GM12878 (cell line): Measurements from ENCODE around the gene OLA1. TPM values are rescaled to one million over a fixed set of nuclear protein-coding genes. Genes with fewer than 3 reads are reported as not detected.

ENCODE experiments used
- ATAC-seq: fragments of 200-7000 bp; cut with Tn5 transposase; 3 replicates; pipeline ENCODE4 v1.9.1; 2020; ENCODE audit warnings: mild to moderate bottlenecking, moderate library complexity
- BruUV-seq: library from RNA; stranded (reverse); fragments of 400-500 nt; replicated peaks from 2 replicates; lab custom pipeline; 2021; lab: Mats Ljungman, UMichigan
- CTCF ChIA-PET: fragments of 300-600 bp; sonication (Branson Sonifier 250); formaldehyde crosslinking; extraction: SDS; loops from one replicate; lab custom pipeline; 2021; ENCODE audit warnings: inconsistent platforms; lab: Yijun Ruan, JAX
- POLR2A ChIA-PET: fragments of 350-600 bp; formaldehyde crosslinking; extraction: SDS; loops from one replicate; lab custom pipeline; 2021; ENCODE audit warnings: inconsistent platforms; lab: Charles Lee
- RAD21 ChIA-PET: fragments of 300-600 bp; sonication (Branson Sonifier 250); formaldehyde crosslinking; loops from one replicate; lab custom pipeline; 2023; ENCODE audit warnings: antibody characterized with exemption; ENCODE audit not compliant: unreplicated experiment; lab: Charles Lee
- SMC1A ChIA-PET: fragments of 300-600 bp; sonication (Branson Sonifier 250); formaldehyde crosslinking; loops from one replicate; lab custom pipeline; 2023; ENCODE audit not compliant: unreplicated experiment, uncharacterized antibody; lab: Charles Lee
- DNase-seq: peaks from one replicate; pipeline ENCODE4 v3.0.0-alpha.2; 2011; ENCODE audit warnings: low read depth, low spot score
- FAIRE-seq: peaks from 3 replicates; lab custom pipeline; 2011; peaks lifted over from hg19 to GRCh38; lab: Jason Lieb, UNC
- H2AFZ ChIP-seq: 2 replicates; pipeline ENCODE4 v1.6.0; 2011; ENCODE audit warnings: low read depth, low read length, control low read depth; ENCODE audit not compliant: control insufficient read depth
- H3K27ac ChIP-seq: 2 replicates; pipeline ENCODE4 v1.5.1; 2011; ENCODE audit warnings: control low read depth; ENCODE audit not compliant: control insufficient read depth, insufficient read depth
- H3K27me3 ChIP-seq, 2 experiments: replicated peaks in 1 of 2; 2 replicates each; pipeline versions ENCODE4 v1.6.0 to v1.6.1; 2011; ENCODE audit warnings: low read length in 1 of 2; ENCODE audit not compliant: control insufficient read depth in 2 of 2, insufficient read depth in 2 of 2
- H3K36me3 ChIP-seq, 2 experiments: 2 replicates each; pipeline ENCODE4 v1.5.1; 2011; ENCODE audit warnings: low read length in 1 of 2; ENCODE audit not compliant: control insufficient read depth in 2 of 2, insufficient read depth in 2 of 2
- H3K4me1 ChIP-seq: 2 replicates; pipeline ENCODE4 v1.6.1; 2011; ENCODE audit warnings: mild to moderate bottlenecking, low read length, moderate library complexity, mixed read lengths; ENCODE audit not compliant: control insufficient read depth, insufficient read depth
- H3K4me2 ChIP-seq: 2 replicates; pipeline ENCODE4 v1.6.0; 2011; ENCODE audit warnings: control low read depth; ENCODE audit not compliant: control insufficient read depth, insufficient read depth
- H3K4me3 ChIP-seq: fragments of 200-600 bp; sonication (generic); 2 replicates; pipeline ENCODE4 v1.5.1; 2016
- H3K79me2 ChIP-seq: 2 replicates; pipeline ENCODE4 v1.6.0; 2011; ENCODE audit warnings: low read length; ENCODE audit not compliant: control insufficient read depth, insufficient read depth
- H3K9ac ChIP-seq: 2 replicates; pipeline ENCODE4 v1.8.0; 2011; ENCODE audit warnings: low read length, control low read depth, mixed read lengths; ENCODE audit not compliant: control insufficient read depth, insufficient read depth
- H3K9me3 ChIP-seq: replicated peaks from 3 replicates; pipeline ENCODE4 v1.5.1; 2011; ENCODE audit warnings: mild to moderate bottlenecking, low read length; ENCODE audit not compliant: control insufficient read depth, insufficient read depth
- H4K20me1 ChIP-seq: 2 replicates; pipeline ENCODE4 v1.6.0; 2011; ENCODE audit not compliant: control insufficient read depth, insufficient read depth
- BHLHE40 ChIP-seq, 2 experiments: fragments of 450-650 bp in 1 of 2; IDR thresholded peaks; 2 replicates each; pipeline ENCODE4 v1.6.1; 2011 to 2017; ENCODE audit warnings: low read depth in 2 of 2, borderline replicate concordance in 1 of 2, improper control_type of control experiment in 1 of 2, low read length in 1 of 2, mild to moderate bottlenecking in 1 of 2
- CREB1 ChIP-seq: IDR thresholded peaks from 2 replicates; pipeline ENCODE4 v1.6.1; 2012; ENCODE audit warnings: low read depth, mild to moderate bottlenecking, inconsistent platforms
- CTCF ChIP-seq, 3 experiments: IDR thresholded peaks in 2 of 3; conservative IDR thresholded peaks in 1 of 3; 2 replicates each; pipeline ENCODE4 v1.5.1; 2011; ENCODE audit warnings: low read depth in 3 of 3, low read length in 3 of 3, mild to moderate bottlenecking in 3 of 3, control low read depth in 2 of 3, moderate library complexity in 2 of 3, inconsistent platforms in 1 of 3, mixed read lengths in 1 of 3; ENCODE audit not compliant: control insufficient read depth in 2 of 3, insufficient read depth in 1 of 3; ENCODE audit errors: extremely low read depth in 1 of 3
- MYB ChIP-seq: fragments of 150-350 bp; IDR thresholded peaks from 2 replicates; pipeline ENCODE4 v1.6.1; 2014; ENCODE audit warnings: mild to moderate bottlenecking, low read depth, low read length, borderline replicate concordance
- NR2C2 ChIP-seq: IDR thresholded peaks from 2 replicates; pipeline ENCODE4 v1.6.1; 2011; ENCODE audit warnings: borderline replicate concordance, low read depth; ENCODE audit not compliant: control insufficient read depth, insufficient read length
- RELA ChIP-seq: fragments of 450-650 bp; IDR thresholded peaks from 2 replicates; pipeline ENCODE4 v1.8.0; 2014; ENCODE audit warnings: borderline replicate concordance; ENCODE audit not compliant: partially characterized antibody
- WRNIP1 ChIP-seq: IDR thresholded peaks from 2 replicates; pipeline ENCODE4 v1.6.1; 2011; ENCODE audit warnings: low read depth, low read length, improper control_type of control experiment, borderline replicate concordance
- YY1 ChIP-seq: IDR thresholded peaks from 2 replicates; pipeline ENCODE4 v1.6.1; 2011; ENCODE audit warnings: low read depth, mild to moderate bottlenecking, low read length
- ZNF24 ChIP-seq: fragments of 450-650 bp; IDR thresholded peaks from 2 replicates; pipeline ENCODE4 v1.6.1; 2017; ENCODE audit warnings: antibody characterized with exemption, mild to moderate bottlenecking
- WGBS: methylation state at CpG from one replicate; pipeline ENCODE4 v1.1.6; 2016; ENCODE audit warnings: low lambda C conversion rate; ENCODE audit not compliant: insufficient replicate concordance, insufficient coverage; ENCODE audit errors: missing lambda C conversion rate; 5-methylcytosine and 5-hydroxymethylcytosine counted together
- in situ Hi-C: fragments of 300-500 bp; cut with MboI; formaldehyde crosslinking; loops from 9 replicates; pipeline ENCODE4 v1.14.3; 2018; ENCODE audit warnings: mixed read lengths
- intact Hi-C: fragments of 100-400 bp; cut with micrococcal nuclease; formaldehyde crosslinking; loops from one replicate; pipeline ENCODE4 v1.14.2; 2022; ENCODE audit not compliant: unreplicated experiment
- polyA plus RNA-seq, 11 experiments: library from polyadenylated mRNA; depleted of rRNA in 4 of 11; unstranded in 6 of 11; stranded (reverse) in 5 of 11; fragments of >200 nt; fragmentation: Nextera tagmentation in 4 of 11; fragmentation: Illumina TruSeq in 1 of 11; extraction: Ambion mirVana in 4 of 11; extraction: Trizol in 1 of 11; gene quantifications; 1 replicate in 1 of 11; 2 replicates in 10 of 11; pipeline versions ENCODE4 v1.2.1 to v1.2.3, GENCODE V29; 2011 to 2016; ENCODE audit warnings: inconsistent platforms in 2 of 11, missing spikeins in 2 of 11, low read depth in 1 of 11
- total RNA-seq, 4 experiments: library from RNA; depleted of rRNA in 3 of 4; stranded (reverse); fragments of >200 nt in 3 of 4; fragmentation: Illumina TruSeq in 1 of 4; extraction: Trizol in 1 of 4; gene quantifications; 2 replicates each; pipeline versions ENCODE4 v1.2.1 to v1.2.3, GENCODE V29; 2013 to 2021
- TF ChIP-seq, protein P1 (sequence below): fragments of 450-650 bp; IDR thresholded peaks from 2 replicates; pipeline ENCODE4 v1.6.1; 2014; ENCODE audit warnings: mild to moderate bottlenecking
- TF ChIP-seq, protein P2 (sequence below): IDR thresholded peaks from 2 replicates; pipeline ENCODE4 v1.6.1; 2011; ENCODE audit warnings: borderline replicate concordance, low read depth, mild to moderate bottlenecking, moderate library complexity, low read length; ENCODE audit not compliant: insufficient read depth, poor library complexity, severe bottlenecking
- TF ChIP-seq, protein P3 (sequence below): fragments of 450-650 bp; IDR thresholded peaks from 2 replicates; pipeline ENCODE4 v1.6.1; 2017; ENCODE audit warnings: antibody characterized with exemption, mild to moderate bottlenecking, moderate library complexity

The OLA1 gene
- total and polyA plus RNA-seq, 10 of the 15 experiments (the other 5 are each of a cell fraction or from before 2014, with no cell fraction given), result 107 to 238 (median 142) TPM

GRCh38 chr2:174026122-174026845 lies 222.0 kb downstream of the OLA1 start:
- H3K36me3 ChIP-seq, result no peaks in the 10 kb centered on the region
- ChIA-PET RAD21 (no interaction called here), SMC1A (no interaction called here), POLR2A (no interaction called here), CTCF (interaction anchor here (0.6 kb wide), 1 partner anchor 52 kb away, joined by 3 read pairs; no protein-coding TSS in a partner anchor)
- DNase-seq (no peak), FAIRE-seq (no peak), ATAC-seq (no peak)
- H3K27ac ChIP-seq, result no peak overlapping the region
- no peak overlapping the region for H3K9ac ChIP-seq
- no peak overlapping the region for H3K4me3 ChIP-seq
- TF ChIP-seq, protein P1, sequence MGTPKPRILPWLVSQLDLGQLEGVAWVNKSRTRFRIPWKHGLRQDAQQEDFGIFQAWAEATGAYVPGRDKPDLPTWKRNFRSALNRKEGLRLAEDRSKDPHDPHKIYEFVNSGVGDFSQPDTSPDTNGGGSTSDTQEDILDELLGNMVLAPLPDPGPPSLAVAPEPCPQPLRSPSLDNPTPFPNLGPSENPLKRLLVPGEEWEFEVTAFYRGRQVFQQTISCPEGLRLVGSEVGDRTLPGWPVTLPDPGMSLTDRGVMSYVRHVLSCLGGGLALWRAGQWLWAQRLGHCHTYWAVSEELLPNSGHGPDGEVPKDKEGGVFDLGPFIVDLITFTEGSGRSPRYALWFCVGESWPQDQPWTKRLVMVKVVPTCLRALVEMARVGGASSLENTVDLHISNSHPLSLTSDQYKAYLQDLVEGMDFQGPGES, result no peak
- TF ChIP-seq NR2C2, result no peak
- TF ChIP-seq ZNF24, result no peak
- TF ChIP-seq, protein P2, sequence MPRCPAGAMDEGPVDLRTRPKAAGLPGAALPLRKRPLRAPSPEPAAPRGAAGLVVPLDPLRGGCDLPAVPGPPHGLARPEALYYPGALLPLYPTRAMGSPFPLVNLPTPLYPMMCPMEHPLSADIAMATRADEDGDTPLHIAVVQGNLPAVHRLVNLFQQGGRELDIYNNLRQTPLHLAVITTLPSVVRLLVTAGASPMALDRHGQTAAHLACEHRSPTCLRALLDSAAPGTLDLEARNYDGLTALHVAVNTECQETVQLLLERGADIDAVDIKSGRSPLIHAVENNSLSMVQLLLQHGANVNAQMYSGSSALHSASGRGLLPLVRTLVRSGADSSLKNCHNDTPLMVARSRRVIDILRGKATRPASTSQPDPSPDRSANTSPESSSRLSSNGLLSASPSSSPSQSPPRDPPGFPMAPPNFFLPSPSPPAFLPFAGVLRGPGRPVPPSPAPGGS, result no peak
- TF ChIP-seq BHLHE40 (IDR thresholded peaks at IDR 0.05; ENCODE audit: borderline replicate concordance in 1 of 2, low read depth in 2 of 2, low read length in 1 of 2), result no peak
- no peak for TF ChIP-seq RELA
- no peak for TF ChIP-seq WRNIP1
- no peak for TF ChIP-seq CTCF (IDR thresholded peaks at IDR 0.05 in 2 of 3, conservative IDR thresholded peaks at IDR 0.05 in 1 of 3; ENCODE audit: control insufficient read depth in 2 of 3, extremely low read depth in 1 of 3, insufficient read depth in 1 of 3, low read depth in 3 of 3, low read length in 3 of 3)
- no peak for TF ChIP-seq MYB
- TF ChIP-seq CREB1, result no peak
- TF ChIP-seq YY1, result no peak
- TF ChIP-seq, protein P3, sequence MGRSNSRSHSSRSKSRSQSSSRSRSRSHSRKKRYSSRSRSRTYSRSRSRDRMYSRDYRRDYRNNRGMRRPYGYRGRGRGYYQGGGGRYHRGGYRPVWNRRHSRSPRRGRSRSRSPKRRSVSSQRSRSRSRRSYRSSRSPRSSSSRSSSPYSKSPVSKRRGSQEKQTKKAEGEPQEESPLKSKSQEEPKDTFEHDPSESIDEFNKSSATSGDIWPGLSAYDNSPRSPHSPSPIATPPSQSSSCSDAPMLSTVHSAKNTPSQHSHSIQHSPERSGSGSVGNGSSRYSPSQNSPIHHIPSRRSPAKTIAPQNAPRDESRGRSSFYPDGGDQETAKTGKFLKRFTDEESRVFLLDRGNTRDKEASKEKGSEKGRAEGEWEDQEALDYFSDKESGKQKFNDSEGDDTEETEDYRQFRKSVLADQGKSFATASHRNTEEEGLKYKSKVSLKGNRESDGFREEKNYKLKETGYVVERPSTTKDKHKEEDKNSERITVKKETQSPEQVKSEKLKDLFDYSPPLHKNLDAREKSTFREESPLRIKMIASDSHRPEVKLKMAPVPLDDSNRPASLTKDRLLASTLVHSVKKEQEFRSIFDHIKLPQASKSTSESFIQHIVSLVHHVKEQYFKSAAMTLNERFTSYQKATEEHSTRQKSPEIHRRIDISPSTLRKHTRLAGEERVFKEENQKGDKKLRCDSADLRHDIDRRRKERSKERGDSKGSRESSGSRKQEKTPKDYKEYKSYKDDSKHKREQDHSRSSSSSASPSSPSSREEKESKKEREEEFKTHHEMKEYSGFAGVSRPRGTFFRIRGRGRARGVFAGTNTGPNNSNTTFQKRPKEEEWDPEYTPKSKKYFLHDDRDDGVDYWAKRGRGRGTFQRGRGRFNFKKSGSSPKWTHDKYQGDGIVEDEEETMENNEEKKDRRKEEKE, result no peak
- H3K27me3 ChIP-seq, result no peaks in the 10 kb centered on the region; a peak in 1 of 4 replicates
- no peaks in the 10 kb centered on the region for H3K79me2 ChIP-seq
- in situ Hi-C loops (no loop called here), intact Hi-C loops (no loop called here)
- H3K9me3 ChIP-seq, result no peaks in the 10 kb centered on the region
- H2AFZ ChIP-seq, result no peak overlapping the region
- peaks cover 11% of the 10 kb centered on the region for H3K4me1 ChIP-seq
- H4K20me1 ChIP-seq, result no peaks in the 10 kb centered on the region
- WGBS, result 83% methylated on average over 23 of the region's 23 CpGs
- H3K4me2 ChIP-seq, result no peak overlapping the region
- BruUV-seq, result no TSS peak
